Tibial nerve (tissue), 4 donors: ENCODE data around the gene CT47B1.
"Not testable (repeated sequence)": the region's sequence is repeated elsewhere in the genome, so short reads cannot be mapped to it uniquely, and the experiment has no call there.

Experiments
- EP300 ChIP-seq, 2 donors: sonication (generic); formaldehyde crosslinking; IDR thresholded peaks; one replicate each; pipeline ENCODE4 v1.6.1; 2017; ENCODE audit warnings: antibody characterized with exemption in 2 of 2, mild to moderate bottlenecking in 1 of 2
- POLR2A ChIP-seq, 2 donors: fragments of 450-650 bp; IDR thresholded peaks; one replicate each; pipeline ENCODE4 v1.6.1; 2017; ENCODE audit warnings: antibody characterized with exemption in 2 of 2, mild to moderate bottlenecking in 2 of 2, moderate library complexity in 2 of 2
- TF ChIP-seq, protein P1 (sequence below), 5 experiments: fragments of 200-600 bp in 3 of 5; fragments of 450-650 bp in 2 of 5; sonication (generic) in 3 of 5; IDR thresholded peaks; one replicate each; pipeline ENCODE4 v1.5.1; 2016 to 2019; ENCODE audit warnings: antibody characterized with exemption in 5 of 5, mild to moderate bottlenecking in 3 of 5, moderate library complexity in 2 of 5

DNA sequence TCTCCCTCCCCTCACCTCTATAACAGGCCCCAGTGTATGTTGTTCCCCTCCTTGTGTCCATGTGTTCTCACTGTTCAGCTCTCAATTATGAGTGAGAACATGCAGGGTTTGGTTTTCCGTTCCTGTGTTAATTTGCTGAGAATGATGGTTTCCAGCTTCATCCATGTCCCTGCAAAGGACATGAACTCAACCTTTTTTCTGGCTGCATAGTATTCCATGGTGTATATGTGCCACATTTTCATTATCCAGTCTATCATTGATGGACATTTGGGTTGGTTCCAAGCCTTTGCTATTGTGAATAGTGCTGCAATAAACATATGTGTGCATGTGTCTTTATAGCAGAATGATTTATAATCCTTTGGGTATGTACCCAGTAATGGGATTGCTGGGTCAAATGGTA is 48.5 kb downstream of the CT47B1 start:
- TF ChIP-seq, protein P1, sequence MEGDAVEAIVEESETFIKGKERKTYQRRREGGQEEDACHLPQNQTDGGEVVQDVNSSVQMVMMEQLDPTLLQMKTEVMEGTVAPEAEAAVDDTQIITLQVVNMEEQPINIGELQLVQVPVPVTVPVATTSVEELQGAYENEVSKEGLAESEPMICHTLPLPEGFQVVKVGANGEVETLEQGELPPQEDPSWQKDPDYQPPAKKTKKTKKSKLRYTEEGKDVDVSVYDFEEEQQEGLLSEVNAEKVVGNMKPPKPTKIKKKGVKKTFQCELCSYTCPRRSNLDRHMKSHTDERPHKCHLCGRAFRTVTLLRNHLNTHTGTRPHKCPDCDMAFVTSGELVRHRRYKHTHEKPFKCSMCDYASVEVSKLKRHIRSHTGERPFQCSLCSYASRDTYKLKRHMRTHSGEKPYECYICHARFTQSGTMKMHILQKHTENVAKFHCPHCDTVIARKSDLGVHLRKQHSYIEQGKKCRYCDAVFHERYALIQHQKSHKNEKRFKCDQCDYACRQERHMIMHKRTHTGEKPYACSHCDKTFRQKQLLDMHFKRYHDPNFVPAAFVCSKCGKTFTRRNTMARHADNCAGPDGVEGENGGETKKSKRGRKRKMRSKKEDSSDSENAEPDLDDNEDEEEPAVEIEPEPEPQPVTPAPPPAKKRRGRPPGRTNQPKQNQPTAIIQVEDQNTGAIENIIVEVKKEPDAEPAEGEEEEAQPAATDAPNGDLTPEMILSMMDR (IDR thresholded peaks at IDR 0.05) = not testable (repeated sequence)
- not testable (repeated sequence) for TF ChIP-seq EP300, POLR2A (IDR thresholded peaks at IDR 0.05)
